HCT116 (cell line): Measurements from ENCODE around the gene PRR5L. TPM values are rescaled to one million over a fixed set of nuclear protein-coding genes. Genes with fewer than 3 reads are reported as not detected.

Experiments used
- ATAC-seq: fragments of 200-7000 bp; cut with Tn5 transposase; 2 replicates; pipeline ENCODE4 v1.9.1; 2020; ENCODE audit warnings: mild to moderate bottlenecking, moderate library complexity
- BruUV-seq: library from RNA; stranded (reverse); fragments of 400-500 nt; replicated peaks from 2 replicates; lab custom pipeline; 2021; lab: Mats Ljungman, UMichigan
- CTCF ChIA-PET: fragments of 300-600 bp; sonication (Branson Sonifier 250); formaldehyde crosslinking; loops from one replicate; lab custom pipeline; 2021; ENCODE audit warnings: antibody characterized with exemption; lab: Charles Lee
- POLR2A ChIA-PET: fragments of 300-600, 350-600 bp; sonication (Branson Sonifier 250); formaldehyde crosslinking; loops from one replicate; lab custom pipeline; 2021; ENCODE audit warnings: antibody characterized with exemption; lab: Charles Lee
- RAD21 ChIA-PET, 2 experiments: fragments of 300-600 bp; sonication (Branson Sonifier 250); formaldehyde crosslinking; loops; one replicate each; lab custom pipeline; 2023; ENCODE audit warnings: low total read pairs in 2 of 2; ENCODE audit not compliant: uncharacterized antibody in 2 of 2, unreplicated experiment in 2 of 2, low non-redundant PET in 1 of 2; lab: Charles Lee
- DNase-seq: peaks from one replicate; pipeline ENCODE4 v3.0.0-alpha.2; 2010; ENCODE audit warnings: low read depth, low spot score
- H2AFZ ChIP-seq: fragments of 200-600 bp; shearing (Covaris generic), sonication (generic); 2 replicates; pipeline ENCODE4 v1.6.1; 2017; ENCODE audit warnings: low read depth, mixed run types, mixed read lengths, antibody characterized with exemption, low read length; ENCODE audit not compliant: poor library complexity, severe bottlenecking
- H3K27ac ChIP-seq: 2 replicates; pipeline ENCODE4 v1.5.1; 2012; ENCODE audit warnings: low read depth, low read length
- H3K27me3 ChIP-seq: fragments of 200-600 bp; sonication (generic); 2 replicates; pipeline ENCODE4 v1.6.1; 2016; ENCODE audit warnings: mixed run types, low read length, mixed read lengths; ENCODE audit not compliant: insufficient read depth
- H3K36me3 ChIP-seq, 2 experiments: fragments of 200-500 bp in 1 of 2; fragments of 200-600 bp in 1 of 2; sonication (Bioruptor generic) in 1 of 2; sonication (generic) in 1 of 2; 2 replicates each; pipeline versions ENCODE4 v1.5.1 to v1.6.1; 2014 to 2016; ENCODE audit warnings: low read length in 2 of 2, inconsistent platforms in 1 of 2, mixed read lengths in 1 of 2, mixed run types in 1 of 2; ENCODE audit not compliant: insufficient read depth in 2 of 2, control insufficient read depth in 1 of 2
- H3K4me1 ChIP-seq, 2 experiments: fragments of 200-600 bp in 1 of 2; sonication (generic) in 1 of 2; 2 replicates each; pipeline versions ENCODE4 v1.5.1 to v1.6.1; 2012 to 2017; ENCODE audit warnings: low read length in 2 of 2, inconsistent platforms in 1 of 2, mild to moderate bottlenecking in 1 of 2, mixed read lengths in 1 of 2, mixed run types in 1 of 2, moderate library complexity in 1 of 2; ENCODE audit not compliant: insufficient read depth in 2 of 2, control insufficient read depth in 1 of 2
- H3K4me2 ChIP-seq: fragments of 200-600 bp; sonication (generic); 2 replicates; pipeline ENCODE4 v1.6.1; 2017; ENCODE audit warnings: mixed run types, low read length, mixed read lengths
- H3K4me3 ChIP-seq, 2 experiments: fragments of 200-600 bp in 1 of 2; sonication (generic) in 1 of 2; replicated peaks in 1 of 2; 2 replicates each; pipeline ENCODE4 v1.5.1; 2011 to 2016; ENCODE audit warnings: low read length in 2 of 2, control low read depth in 1 of 2, low read depth in 1 of 2, mild to moderate bottlenecking in 1 of 2, mixed read lengths in 1 of 2, mixed run types in 1 of 2
- H3K79me2 ChIP-seq: fragments of 200-600 bp; sonication (generic); 2 replicates; pipeline ENCODE4 v1.6.1; 2017; ENCODE audit warnings: mild to moderate bottlenecking, mixed run types, low read length, moderate library complexity, mixed read lengths; ENCODE audit not compliant: insufficient read depth
- H3K9ac ChIP-seq: fragments of 200-600 bp; sonication (generic); 2 replicates; pipeline ENCODE4 v1.6.1; 2016; ENCODE audit warnings: low read length, mixed read lengths
- H3K9me2 ChIP-seq: fragments of 200-600 bp; sonication (generic), shearing (Covaris generic); 2 replicates; pipeline ENCODE4 v1.6.1; 2017; ENCODE audit warnings: mixed run types, mild to moderate bottlenecking, moderate library complexity; ENCODE audit not compliant: insufficient read depth
- H3K9me3 ChIP-seq, 2 experiments: fragments of 200-500 bp in 1 of 2; fragments of 200-600 bp in 1 of 2; sonication (Bioruptor generic) in 1 of 2; sonication (generic) in 1 of 2; 2 replicates each; pipeline ENCODE4 v1.6.1; 2014 to 2017; ENCODE audit warnings: low read length in 2 of 2, mixed read lengths in 2 of 2, inconsistent platforms in 1 of 2, low read depth in 1 of 2, mild to moderate bottlenecking in 1 of 2, mixed run types in 1 of 2, moderate library complexity in 1 of 2; ENCODE audit not compliant: control insufficient read depth in 1 of 2, insufficient read depth in 1 of 2
- H4K20me1 ChIP-seq: fragments of 200-600 bp; sonication (generic), shearing (Covaris generic); 2 replicates; pipeline ENCODE4 v1.6.1; 2017; ENCODE audit warnings: mixed run types, mild to moderate bottlenecking, moderate library complexity; ENCODE audit not compliant: insufficient read depth
- CBX3 ChIP-seq: IDR thresholded peaks from 2 replicates; pipeline ENCODE4 v1.6.1; 2012; ENCODE audit warnings: low read depth
- ELF1 ChIP-seq: IDR thresholded peaks from 2 replicates; pipeline ENCODE4 v1.6.1; 2012; ENCODE audit warnings: low read depth, borderline replicate concordance
- EZH2 ChIP-seq: fragments of 200-600 bp; sonication (generic); IDR thresholded peaks from 2 replicates; pipeline ENCODE4 v1.6.1; 2017; ENCODE audit warnings: antibody characterized with exemption, mixed run types
- EZH2phosphoT487 ChIP-seq: fragments of 200-600 bp; IDR thresholded peaks from 2 replicates; pipeline ENCODE4 v1.6.1; 2018; ENCODE audit warnings: antibody characterized with exemption, borderline replicate concordance
- FOSL1 ChIP-seq: IDR thresholded peaks from 2 replicates; pipeline ENCODE4 v1.6.1; 2012; ENCODE audit warnings: low read depth
- JUND ChIP-seq: IDR thresholded peaks from 2 replicates; pipeline ENCODE4 v1.6.1; 2012
- POLR2A ChIP-seq: IDR thresholded peaks from 2 replicates; pipeline ENCODE4 v1.7.0; 2011; ENCODE audit warnings: borderline replicate concordance; ENCODE audit not compliant: insufficient read depth, insufficient read length; ENCODE audit errors: extremely low read depth
- POLR2AphosphoS5 ChIP-seq: IDR thresholded peaks from 2 replicates; pipeline ENCODE4 v1.6.1; 2011; ENCODE audit warnings: mild to moderate bottlenecking, low read depth, low read length, moderate library complexity
- RAD21 ChIP-seq: IDR thresholded peaks from 2 replicates; pipeline ENCODE4 v1.6.1; 2012; ENCODE audit warnings: low read depth, mild to moderate bottlenecking
- SIN3A ChIP-seq: IDR thresholded peaks from 2 replicates; pipeline ENCODE4 v1.6.1; 2012; ENCODE audit warnings: low read depth
- SRF ChIP-seq: IDR thresholded peaks from 2 replicates; pipeline ENCODE4 v1.6.1; 2012; ENCODE audit warnings: low read depth
- ZNF274 ChIP-seq: fragments of 200-500 bp; sonication (Bioruptor generic); IDR thresholded peaks from 2 replicates; pipeline ENCODE4 v1.6.1; 2014; ENCODE audit warnings: mild to moderate bottlenecking, low read depth, low read length, inconsistent platforms
- intact Hi-C: fragments of 100-400 bp; cut with micrococcal nuclease; formaldehyde crosslinking; loops from 2 replicates; pipeline ENCODE4 v1.10.0; 2022
- total RNA-seq: library from RNA; stranded (reverse); gene quantifications from one replicate; pipeline ENCODE4 v1.2.1, GENCODE V29; 2021; ENCODE audit not compliant: unreplicated experiment
- TF ChIP-seq, protein P1 (sequence below): IDR thresholded peaks from 2 replicates; pipeline ENCODE4 v1.6.1; 2012
- TF ChIP-seq, protein P2 (sequence below): IDR thresholded peaks from 2 replicates; pipeline ENCODE4 v1.6.1; 2012
- TF ChIP-seq, protein P3 (sequence below), 3 experiments: fragments of 200-600 bp in 1 of 3; sonication (generic) in 1 of 3; IDR thresholded peaks in 2 of 3; conservative IDR thresholded peaks in 1 of 3; 2 replicates each; pipeline ENCODE4 v1.5.1; 2012 to 2017; ENCODE audit warnings: low read depth in 2 of 3, low read length in 2 of 3, antibody characterized with exemption in 1 of 3, borderline replicate concordance in 1 of 3, control low read depth in 1 of 3, mild to moderate bottlenecking in 1 of 3, mixed read lengths in 1 of 3, mixed run types in 1 of 3, moderate library complexity in 1 of 3; ENCODE audit not compliant: insufficient read depth in 1 of 3

PRR5L gene
- total RNA-seq, 1 experiment from 2014 or later, result 0.47 TPM

DNA sequence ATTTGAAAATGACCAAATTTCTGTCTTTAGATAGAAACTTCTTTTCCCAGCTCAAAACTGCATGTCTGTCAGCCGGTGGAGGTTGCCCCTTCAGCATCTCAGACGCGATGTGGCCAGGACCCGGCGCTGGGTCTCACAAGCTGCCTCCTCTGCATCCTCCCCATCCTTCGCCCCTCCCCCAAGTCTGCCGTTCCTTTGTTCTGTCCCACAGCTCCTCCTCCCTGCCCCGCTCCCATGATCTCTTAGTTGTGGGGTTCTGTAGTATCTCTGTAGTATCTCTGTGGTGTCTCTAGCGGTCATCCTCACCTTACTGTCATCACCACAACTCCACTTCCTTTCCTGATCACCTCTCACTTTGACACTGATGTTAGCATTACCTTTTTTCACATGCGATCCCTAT is 164.1 kb downstream of the PRR5L start:
- peaks cover 2 to 11% of the 10 kb centered on the region in 2 experiments; a peak in 1 of 4 replicates for H3K4me1 ChIP-seq
- H3K9ac ChIP-seq, result no peak overlapping the region
- DNase-seq (no peak), ATAC-seq (no peak)
- RAD21 ChIA-PET, result no interaction called here
- no peaks in the 10 kb centered on the region for H4K20me1 ChIP-seq
- BruUV-seq, result no TSS peak
- H3K79me2 ChIP-seq, result no peaks in the 10 kb centered on the region
- no peaks in the 10 kb centered on the region for H3K9me3 ChIP-seq
- TF ChIP-seq RAD21, result no peak
- TF ChIP-seq, protein P1, sequence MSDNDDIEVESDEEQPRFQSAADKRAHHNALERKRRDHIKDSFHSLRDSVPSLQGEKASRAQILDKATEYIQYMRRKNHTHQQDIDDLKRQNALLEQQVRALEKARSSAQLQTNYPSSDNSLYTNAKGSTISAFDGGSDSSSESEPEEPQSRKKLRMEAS, result no peak
- TF ChIP-seq SRF, result no peak
- TF ChIP-seq ELF1, result no peak
- no peak for TF ChIP-seq SIN3A
- no peak for TF ChIP-seq JUND
- TF ChIP-seq POLR2A, result no peak
- no peak for TF ChIP-seq FOSL1
- TF ChIP-seq CBX3, result no peak
- TF ChIP-seq POLR2AphosphoS5, result no peak
- no peaks in the 10 kb centered on the region for H3K9me2 ChIP-seq
- POLR2A ChIA-PET, result interaction anchor here (1.5 kb wide), 1 partner anchor 11 kb away, joined by 3 read pairs; no protein-coding TSS in a partner anchor
- H3K4me2 ChIP-seq, result no peak overlapping the region
- H3K36me3 ChIP-seq, result no peaks in the 10 kb centered on the region
- intact Hi-C loops, result no loop called here
- CTCF ChIA-PET, result no interaction called here
- 0 out of 2 replicates have a peak, but pooled peaks cover 4% of the 10 kb centered on the region for H3K27me3 ChIP-seq
- no peak overlapping the region for H3K4me3 ChIP-seq
- no peak overlapping the region for H2AFZ ChIP-seq
- no peak overlapping the region for H3K27ac ChIP-seq

DNA sequence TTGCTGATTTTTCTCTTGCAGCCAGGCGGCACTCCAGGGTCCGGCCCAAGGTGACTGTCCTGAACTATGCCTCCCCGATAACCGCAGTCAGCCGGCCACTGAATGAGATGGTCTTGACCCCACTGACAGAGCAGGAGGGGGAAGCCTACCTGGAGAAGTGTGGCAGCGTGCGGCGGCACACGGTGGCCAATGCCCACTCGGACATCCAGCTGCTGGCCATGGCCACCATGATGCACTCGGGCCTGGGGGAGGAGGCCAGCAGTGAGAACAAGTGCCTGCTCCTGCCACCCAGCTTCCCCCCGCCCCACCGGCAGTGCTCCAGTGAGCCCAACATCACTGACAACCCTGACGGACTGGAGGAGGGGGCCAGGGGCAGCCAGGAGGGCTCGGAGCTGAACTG is 166.2 kb downstream of the PRR5L start:
- Histone ChIP-seq H3K79me2 (no peaks in the 10 kb centered on the region), H3K9me3 (no peaks in the 10 kb centered on the region), H3K4me3 (no peak overlapping the region), H3K27me3 (0 out of 2 replicates have a peak, but pooled peaks cover 4% of the 10 kb centered on the region), H2AFZ (no peak overlapping the region), H4K20me1 (no peaks in the 10 kb centered on the region), H3K4me1 (no peaks in the 10 kb centered on the region), H3K9me2 (no peaks in the 10 kb centered on the region), H3K27ac (no peak overlapping the region), H3K9ac (no peak overlapping the region), H3K36me3 (no peaks in the 10 kb centered on the region), H3K4me2 (no peak overlapping the region)
- TF ChIP-seq, protein P2, sequence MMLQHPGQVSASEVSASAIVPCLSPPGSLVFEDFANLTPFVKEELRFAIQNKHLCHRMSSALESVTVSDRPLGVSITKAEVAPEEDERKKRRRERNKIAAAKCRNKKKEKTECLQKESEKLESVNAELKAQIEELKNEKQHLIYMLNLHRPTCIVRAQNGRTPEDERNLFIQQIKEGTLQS, result no peak
- TF ChIP-seq EZH2 (no peak), JUND (no peak), ZNF274 (no peak), EZH2phosphoT487 (no peak)
- TF ChIP-seq, protein P1, result no peak
- TF ChIP-seq, protein P3, sequence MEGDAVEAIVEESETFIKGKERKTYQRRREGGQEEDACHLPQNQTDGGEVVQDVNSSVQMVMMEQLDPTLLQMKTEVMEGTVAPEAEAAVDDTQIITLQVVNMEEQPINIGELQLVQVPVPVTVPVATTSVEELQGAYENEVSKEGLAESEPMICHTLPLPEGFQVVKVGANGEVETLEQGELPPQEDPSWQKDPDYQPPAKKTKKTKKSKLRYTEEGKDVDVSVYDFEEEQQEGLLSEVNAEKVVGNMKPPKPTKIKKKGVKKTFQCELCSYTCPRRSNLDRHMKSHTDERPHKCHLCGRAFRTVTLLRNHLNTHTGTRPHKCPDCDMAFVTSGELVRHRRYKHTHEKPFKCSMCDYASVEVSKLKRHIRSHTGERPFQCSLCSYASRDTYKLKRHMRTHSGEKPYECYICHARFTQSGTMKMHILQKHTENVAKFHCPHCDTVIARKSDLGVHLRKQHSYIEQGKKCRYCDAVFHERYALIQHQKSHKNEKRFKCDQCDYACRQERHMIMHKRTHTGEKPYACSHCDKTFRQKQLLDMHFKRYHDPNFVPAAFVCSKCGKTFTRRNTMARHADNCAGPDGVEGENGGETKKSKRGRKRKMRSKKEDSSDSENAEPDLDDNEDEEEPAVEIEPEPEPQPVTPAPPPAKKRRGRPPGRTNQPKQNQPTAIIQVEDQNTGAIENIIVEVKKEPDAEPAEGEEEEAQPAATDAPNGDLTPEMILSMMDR (IDR thresholded peaks at IDR 0.05 in 2 of 3, conservative IDR thresholded peaks at IDR 0.05 in 1 of 3; ENCODE audit: borderline replicate concordance in 1 of 3, insufficient read depth in 1 of 3, low read depth in 2 of 3, low read length in 2 of 3), result no peak
- ChIA-PET POLR2A (no interaction called here), CTCF (no interaction called here), RAD21 (no interaction called here)
- BruUV-seq, result no TSS peak
- DNase-seq (no peak), ATAC-seq (no peak)
- intact Hi-C loops, result no loop called here
